Measurements from ENCODE around the gene ARID1B. TPM values are rescaled to one million over a fixed set of nuclear protein-coding genes. Genes with fewer than 3 reads are reported as not detected.

ARID1B gene
- total and polyA plus RNA-seq, 2 of the 13 experiments (the other 11 are each of a cell fraction or from before 2014, with no cell fraction given) = 20.1 to 32.6 TPM

GRCh38 chr6:156911581-156911980, 134.4 kb downstream of the ARID1B start (continued):
- no peak for TF ChIP-seq HNRNPH1 (optimal IDR thresholded peaks at IDR 0.05; ENCODE audit: low read depth, low read length)
- no peak for TF ChIP-seq WIZ (CRISPR knock-in tag; IDR thresholded peaks at IDR 0.05)
- no peak for TF ChIP-seq ZC3H13 (CRISPR knock-in tag; IDR thresholded peaks at IDR 0.05)
- TF ChIP-seq ZNF574 (CRISPR knock-in tag; IDR thresholded peaks at IDR 0.05) = no peak
- no peak for TF ChIP-seq ZNF432 (CRISPR knock-in tag; IDR thresholded peaks at IDR 0.05; ENCODE audit: borderline replicate concordance)
- TF ChIP-seq TFE3 (CRISPR knock-in tag; IDR thresholded peaks at IDR 0.05) = no peak
- no peak for TF ChIP-seq NKX3-1 (CRISPR knock-in tag; IDR thresholded peaks at IDR 0.05)
- TF ChIP-seq PAX8 (CRISPR knock-in tag; IDR thresholded peaks at IDR 0.05; ENCODE audit: borderline replicate concordance) = no peak

GRCh38 chr6:156912431-156912830, 135.3 kb downstream of the ARID1B start:
- Histone ChIP-seq H2AFZ (ENCODE audit: low read length) (no peak overlapping the region), H3K27ac (ENCODE audit: extremely low read length, insufficient read depth, low read length) (no peak overlapping the region), H3K9me3 (ENCODE audit: low read length) (no peaks in the 10 kb centered on the region), H3K4me3 (replicated peaks in 1 of 3; ENCODE audit: insufficient read depth in 1 of 3, low read depth in 2 of 3, low read length in 3 of 3) (no peak overlapping the region), H3K27me3 (ENCODE audit: control insufficient read depth in 1 of 2, insufficient read depth in 2 of 2, low read length in 2 of 2) (no peaks in the 10 kb centered on the region), H3K9ac (ENCODE audit: insufficient read depth, low read depth, low read length) (no peak overlapping the region), H3K79me2 (ENCODE audit: insufficient read depth, low read length) (peaks cover 12% of the 10 kb centered on the region), H4K20me1 (ENCODE audit: insufficient read depth, low read length) (no peaks in the 10 kb centered on the region), H3K36me3 (replicated peaks in 1 of 2; ENCODE audit: control insufficient read depth in 1 of 2, insufficient read depth in 2 of 2, low read length in 2 of 2) (peaks cover 4 to 18% of the 10 kb centered on the region in 2 experiments; a peak in 4 of 5 replicates), H3K4me2 (ENCODE audit: low read depth, low read length) (no peak overlapping the region), H3K4me1 (ENCODE audit: insufficient read depth, low read length) (no peaks in the 10 kb centered on the region)
- FAIRE-seq = no peak
- ChIA-PET CTCF (ENCODE audit: low intra/inter-chr PET ratio, low total read pairs) (no interaction called here), POLR2A (no interaction called here)
- no TSS peak for BruUV-seq (replicated peaks)
- intact Hi-C loops (cut with micrococcal nuclease; ENCODE audit: unreplicated experiment) (no loop called here), in situ Hi-C loops (cut with HindIII; ENCODE audit: extremely low pct_ligation_motif_present, low pct_unique_long_range_greater_than_20kb) (no loop called here)
- DNase-seq (ENCODE audit: low spot score) = no peak
- no peak for ATAC-seq
- TF ChIP-seq HNRNPL (IDR thresholded peaks at IDR 0.05; ENCODE audit: low read depth, low read length) (no peak), DPF2 (CRISPR knock-in tag; IDR thresholded peaks at IDR 0.05; ENCODE audit: borderline replicate concordance, low read depth) (no peak), KDM4B (CRISPR knock-in tag; IDR thresholded peaks at IDR 0.05) (no peak), ZNF792 (CRISPR knock-in tag; IDR thresholded peaks at IDR 0.05) (no peak), GMEB2 (CRISPR knock-in tag; IDR thresholded peaks at IDR 0.05; ENCODE audit: low read depth) (no peak), ZBTB14 (CRISPR knock-in tag; IDR thresholded peaks at IDR 0.05) (no peak), TRIM22 (IDR thresholded peaks at IDR 0.05) (no peak), ZNF546 (CRISPR knock-in tag; conservative IDR thresholded peaks at IDR 0.05) (no peak)
